Right lobe of liver (tissue), 4 donors: ENCODE measurements around the gene PRRX2.

ENCODE experiments used
- CTCF ChIP-seq, 4 donors: fragments of 200-600 bp in 3 of 4; fragments of 450-650 bp in 1 of 4; IDR thresholded peaks; one replicate each; pipeline versions ENCODE4 v1.5.1 to v1.8.0; 2016 to 2022; ENCODE audit warnings: antibody characterized with exemption in 4 of 4, mild to moderate bottlenecking in 2 of 4
- POLR2A ChIP-seq: fragments of 450-650 bp; IDR thresholded peaks from one replicate; pipeline ENCODE4 v1.6.1; 2017; ENCODE audit warnings: antibody characterized with exemption, mild to moderate bottlenecking
- donor health status: DM: no; HTN: no; CAD: no.
- donor health status: DM: no; HTN: no; CAD: no.
- donor health status: DM: no; HTN: yes; CAD: no.

- TF ChIP-seq CTCF (IDR thresholded peaks at IDR 0.05) = no peak
- no peak for TF ChIP-seq POLR2A
Measured at GRCh38 chr9:129666575-129666974, 1.1 kb downstream of the PRRX2 start.
